Kidney (tissue), 14 donors: Measurements from ENCODE around the gene SRSF1. TPM values are rescaled to one million over a fixed set of nuclear protein-coding genes. Genes with fewer than 3 reads are reported as not detected.
"Not testable (repeated sequence)": the region's sequence is repeated elsewhere in the genome, so short reads cannot be mapped to it uniquely, and the experiment has no call there.

ENCODE experiments used
- DNase-seq, 5 donors: peaks; one replicate each; pipeline ENCODE4 v3.0.0-alpha.2; 2013 to 2020
- FAIRE-seq: peaks from 2 replicates; lab custom pipeline; 2012; peaks lifted over from hg19 to GRCh38; lab: Jason Lieb, UNC
- H3K27ac ChIP-seq, 2 donors: one replicate each; pipeline ENCODE4 v1.7.0; 2013; ENCODE audit warnings: low read depth in 2 of 2, low read length in 2 of 2, inconsistent platforms in 1 of 2
- H3K27me3 ChIP-seq: one replicate; pipeline ENCODE4 v1.7.1; 2013; ENCODE audit warnings: low read length, inconsistent platforms; ENCODE audit not compliant: control insufficient read depth, insufficient read depth
- H3K36me3 ChIP-seq, 3 donors: one replicate each; pipeline versions ENCODE4 v1.7.0 to v1.7.1; 2013; ENCODE audit warnings: low read length in 3 of 3, control low read depth in 1 of 3, inconsistent platforms in 1 of 3; ENCODE audit not compliant: insufficient read depth in 3 of 3, control insufficient read depth in 2 of 3
- H3K4me1 ChIP-seq, 3 donors: one replicate each; pipeline versions ENCODE4 v1.7.0 to v1.7.1; 2013; ENCODE audit warnings: low read length in 3 of 3, inconsistent platforms in 1 of 3, low read depth in 1 of 3; ENCODE audit not compliant: control insufficient read depth in 2 of 3, insufficient read depth in 2 of 3
- H3K4me3 ChIP-seq, 3 donors: one replicate each; pipeline versions ENCODE4 v1.7.0 to v1.8.1; 2013; ENCODE audit warnings: low read length in 3 of 3, control low read depth in 1 of 3, inconsistent platforms in 1 of 3
- H3K9ac ChIP-seq, 3 donors: one replicate each; pipeline versions ENCODE4 v1.7.0 to v1.7.1; 2013; ENCODE audit warnings: low read length in 3 of 3, control low read depth in 1 of 3, inconsistent platforms in 1 of 3
- H3K9me3 ChIP-seq, 3 donors: one replicate each; pipeline versions ENCODE4 v1.7.0 to v1.7.1; 2013; ENCODE audit warnings: low read length in 3 of 3, control low read depth in 1 of 3, inconsistent platforms in 1 of 3; ENCODE audit not compliant: control insufficient read depth in 2 of 3, insufficient read depth in 1 of 3
- intact Hi-C: fragments of 100-400 bp; cut with DNase I; formaldehyde crosslinking; loops from one replicate; pipeline ENCODE4 v1.11.1; 2022
- polyA plus RNA-seq: library from polyadenylated mRNA; stranded (reverse); fragments of 350-450 nt; fragmentation: Illumina TruSeq; extraction: RNeasy Lipid Tissue Mini Kit (QIAGEN cat#74804); gene quantifications from one replicate; pipeline ENCODE4 v1.2.3, GENCODE V29; 2014; ENCODE audit warnings: low read depth, low replicate concordance; ENCODE audit not compliant: insufficient read depth
- total RNA-seq: library from RNA; stranded (reverse); fragmentation: NEBNext Ultra II Directional; extraction: Animal tissue kit (Norgen Biotek cat#: 25700); gene quantifications from one replicate; pipeline ENCODE4 v1.2.1, GENCODE V29; 2021
- TF ChIP-seq, protein P1 (sequence below): IDR thresholded peaks from 3 replicates; pipeline ENCODE4 v1.5.1; 2012; ENCODE audit warnings: mild to moderate bottlenecking, moderate library complexity, borderline replicate concordance; ENCODE audit not compliant: insufficient read depth; ENCODE audit errors: extremely low read depth
- donor health status: control.
- donor health status: control.
- donor health status: control.
- donor health status: control.
- donor health status: control.
- donor health status: DM: yes; HTN: yes; CAD: no.
- donor health status: Normal renal cell carcinoma (clear cell type).

Gene SRSF1
- total and polyA plus RNA-seq, 2 donors from 2014 or later: 69.8 to 177 TPM

DNA sequence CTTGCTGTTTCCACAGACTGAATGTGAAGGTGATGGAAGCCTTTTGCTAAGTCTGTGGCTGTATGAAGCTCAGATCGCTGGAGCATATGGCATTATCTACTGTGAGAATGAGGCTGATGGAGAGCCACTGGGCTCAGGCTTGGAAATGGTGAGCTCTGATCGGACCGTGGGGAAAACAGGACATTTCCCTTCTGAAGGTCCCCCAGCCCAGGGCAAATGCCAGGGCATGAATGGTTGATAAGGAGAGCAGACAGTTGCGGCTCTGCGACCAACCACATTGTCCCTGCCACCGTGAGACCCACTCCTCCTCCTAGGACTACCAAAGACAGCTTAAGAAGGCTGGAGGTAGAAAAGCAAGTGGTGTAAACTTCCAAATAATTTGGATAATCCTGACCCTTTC is 47.1 kb downstream of the SRSF1 start:
- intact Hi-C loops: no loop called here
- H3K4me1 ChIP-seq: peaks cover 0 to 9% (median 0%) of the 10 kb centered on the region in 3 donors
- H3K36me3 ChIP-seq: no peaks in the 10 kb centered on the region
- DNase-seq (peak in 1 of 5 donors; percentile 16), FAIRE-seq (no peak)
- H3K9ac ChIP-seq: no peak overlapping the region
- no peaks in the 10 kb centered on the region for H3K9me3 ChIP-seq
- no peak overlapping the region for H3K27ac ChIP-seq
- TF ChIP-seq, protein P1, sequence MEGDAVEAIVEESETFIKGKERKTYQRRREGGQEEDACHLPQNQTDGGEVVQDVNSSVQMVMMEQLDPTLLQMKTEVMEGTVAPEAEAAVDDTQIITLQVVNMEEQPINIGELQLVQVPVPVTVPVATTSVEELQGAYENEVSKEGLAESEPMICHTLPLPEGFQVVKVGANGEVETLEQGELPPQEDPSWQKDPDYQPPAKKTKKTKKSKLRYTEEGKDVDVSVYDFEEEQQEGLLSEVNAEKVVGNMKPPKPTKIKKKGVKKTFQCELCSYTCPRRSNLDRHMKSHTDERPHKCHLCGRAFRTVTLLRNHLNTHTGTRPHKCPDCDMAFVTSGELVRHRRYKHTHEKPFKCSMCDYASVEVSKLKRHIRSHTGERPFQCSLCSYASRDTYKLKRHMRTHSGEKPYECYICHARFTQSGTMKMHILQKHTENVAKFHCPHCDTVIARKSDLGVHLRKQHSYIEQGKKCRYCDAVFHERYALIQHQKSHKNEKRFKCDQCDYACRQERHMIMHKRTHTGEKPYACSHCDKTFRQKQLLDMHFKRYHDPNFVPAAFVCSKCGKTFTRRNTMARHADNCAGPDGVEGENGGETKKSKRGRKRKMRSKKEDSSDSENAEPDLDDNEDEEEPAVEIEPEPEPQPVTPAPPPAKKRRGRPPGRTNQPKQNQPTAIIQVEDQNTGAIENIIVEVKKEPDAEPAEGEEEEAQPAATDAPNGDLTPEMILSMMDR: no peak
- no peak overlapping the region for H3K4me3 ChIP-seq
- H3K27me3 ChIP-seq: no peaks in the 10 kb centered on the region

GRCh38 chr17:57958391-57958790 is 48.7 kb downstream of the SRSF1 start:
- H3K36me3 ChIP-seq, H3K27ac ChIP-seq, H3K9me3 ChIP-seq, H3K9ac ChIP-seq, H3K27me3 ChIP-seq, FAIRE-seq, H3K4me3 ChIP-seq, intact Hi-C loops: not testable (repeated sequence)
- peak in 1 of 5 donors; percentile 27 for DNase-seq
- H3K4me1 ChIP-seq: peaks cover 0 to 16% (median 8%) of the 10 kb centered on the region in 3 donors

DNA sequence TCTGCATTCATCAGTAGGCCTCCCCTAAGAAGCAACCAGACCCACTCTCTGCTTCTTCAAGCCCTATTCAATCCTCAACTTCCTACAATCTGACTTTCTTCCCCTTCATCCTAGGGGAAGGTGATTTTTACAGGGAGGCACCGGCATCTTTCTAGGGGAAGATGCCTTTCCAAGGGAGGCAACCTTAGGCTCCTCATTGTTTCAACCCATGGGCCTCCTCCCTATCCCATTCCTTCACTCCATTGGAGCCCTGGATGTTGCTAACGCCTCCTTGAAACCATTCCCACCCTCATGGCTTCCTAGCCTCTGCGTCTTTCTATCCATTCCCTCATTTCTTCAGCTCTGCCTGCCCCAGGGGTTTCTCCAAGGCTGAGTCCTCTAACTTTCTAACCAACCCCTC is 49.2 kb downstream of the SRSF1 start:
- no peak for FAIRE-seq
- Histone ChIP-seq H3K4me1 (peaks cover 0 to 21% (median 10%) of the 10 kb centered on the region in 3 donors), H3K9ac (no peak overlapping the region), H3K9me3 (no peaks in the 10 kb centered on the region), H3K27ac (no peak overlapping the region), H3K36me3 (no peaks in the 10 kb centered on the region), H3K4me3 (no peak overlapping the region), H3K27me3 (no peaks in the 10 kb centered on the region)
- intact Hi-C loops: no loop called here
- TF ChIP-seq, protein P1: no peak
- peak in 1 of 5 donors; percentile 22 for DNase-seq

GRCh38 chr17:57957120-57957850 is 49.8 kb downstream of the SRSF1 start:
- intact Hi-C loops: no loop called here
- Histone ChIP-seq H3K36me3 (no peaks in the 10 kb centered on the region), H3K4me1 (peaks cover 0 to 27% (median 10%) of the 10 kb centered on the region in 3 donors), H3K9me3 (no peaks in the 10 kb centered on the region), H3K9ac (no peak overlapping the region), H3K4me3 (no peak overlapping the region), H3K27ac (no peak overlapping the region), H3K27me3 (no peaks in the 10 kb centered on the region)
- no peak for FAIRE-seq
- DNase-seq: peak in 1 of 5 donors; percentile 28
- TF ChIP-seq, protein P1: no peak
